Suprapubic skin (tissue), 4 donors: ENCODE data around the gene PLEKHG3. TPM values are rescaled to one million over a fixed set of nuclear protein-coding genes. Genes with fewer than 3 reads are reported as not detected.

ENCODE experiments used
- DNase-seq, 2 donors: peaks; one replicate each; pipeline ENCODE4 v3.0.0-alpha.2; 2019; ENCODE audit warnings: low spot score in 2 of 2
- H3K27ac ChIP-seq: fragments of 200-600 bp; sonication (generic); one replicate; pipeline ENCODE4 v1.5.1; 2019
- H3K27me3 ChIP-seq: fragments of 200-600 bp; sonication (generic); one replicate; pipeline ENCODE4 v1.5.1; 2019
- H3K36me3 ChIP-seq: fragments of 200-600 bp; sonication (generic); one replicate; pipeline ENCODE4 v1.5.1; 2019
- H3K4me1 ChIP-seq: fragments of 200-600 bp; sonication (generic); one replicate; pipeline ENCODE4 v1.5.1; 2019
- H3K4me3 ChIP-seq: fragments of 200-600 bp; sonication (generic); one replicate; pipeline ENCODE4 v1.5.1; 2019; ENCODE audit warnings: mild to moderate bottlenecking
- H3K9me3 ChIP-seq: fragments of 200-600 bp; sonication (generic); one replicate; pipeline ENCODE4 v1.5.1; 2019
- EP300 ChIP-seq: sonication (generic); formaldehyde crosslinking; IDR thresholded peaks from one replicate; pipeline ENCODE4 v1.6.1; 2017; ENCODE audit warnings: antibody characterized with exemption
- POLR2A ChIP-seq, 2 donors: fragments of 450-650 bp; IDR thresholded peaks; one replicate each; pipeline ENCODE4 v1.6.1; 2017; ENCODE audit warnings: antibody characterized with exemption in 2 of 2, mild to moderate bottlenecking in 2 of 2, moderate library complexity in 2 of 2
- POLR2AphosphoS5 ChIP-seq, 3 donors: sonication (generic); formaldehyde crosslinking; IDR thresholded peaks; one replicate each; pipeline ENCODE4 v1.6.1; 2017; ENCODE audit warnings: antibody characterized with exemption in 3 of 3
- WGBS: methylation state at CpG from one replicate; pipeline ENCODE4 v1.1.5; 2018; 5-methylcytosine and 5-hydroxymethylcytosine counted together
- total RNA-seq, 4 donors: library from RNA; depleted of rRNA; stranded (reverse); fragments of >200 nt; gene quantifications; one replicate each; pipeline ENCODE4 v1.1.0, GENCODE V29; 2016
- TF ChIP-seq, protein P1 (sequence below), 2 donors: fragments of 200-600 bp in 1 of 2; fragments of 450-650 bp in 1 of 2; sonication (generic) in 1 of 2; IDR thresholded peaks; one replicate each; pipeline ENCODE4 v1.5.1; 2016 to 2019; ENCODE audit warnings: antibody characterized with exemption in 2 of 2, mild to moderate bottlenecking in 1 of 2, moderate library complexity in 1 of 2

The PLEKHG3 gene
- total RNA-seq, 4 donors from 2014 or later, result 60.4 to 140 (median 96.5) TPM

DNA sequence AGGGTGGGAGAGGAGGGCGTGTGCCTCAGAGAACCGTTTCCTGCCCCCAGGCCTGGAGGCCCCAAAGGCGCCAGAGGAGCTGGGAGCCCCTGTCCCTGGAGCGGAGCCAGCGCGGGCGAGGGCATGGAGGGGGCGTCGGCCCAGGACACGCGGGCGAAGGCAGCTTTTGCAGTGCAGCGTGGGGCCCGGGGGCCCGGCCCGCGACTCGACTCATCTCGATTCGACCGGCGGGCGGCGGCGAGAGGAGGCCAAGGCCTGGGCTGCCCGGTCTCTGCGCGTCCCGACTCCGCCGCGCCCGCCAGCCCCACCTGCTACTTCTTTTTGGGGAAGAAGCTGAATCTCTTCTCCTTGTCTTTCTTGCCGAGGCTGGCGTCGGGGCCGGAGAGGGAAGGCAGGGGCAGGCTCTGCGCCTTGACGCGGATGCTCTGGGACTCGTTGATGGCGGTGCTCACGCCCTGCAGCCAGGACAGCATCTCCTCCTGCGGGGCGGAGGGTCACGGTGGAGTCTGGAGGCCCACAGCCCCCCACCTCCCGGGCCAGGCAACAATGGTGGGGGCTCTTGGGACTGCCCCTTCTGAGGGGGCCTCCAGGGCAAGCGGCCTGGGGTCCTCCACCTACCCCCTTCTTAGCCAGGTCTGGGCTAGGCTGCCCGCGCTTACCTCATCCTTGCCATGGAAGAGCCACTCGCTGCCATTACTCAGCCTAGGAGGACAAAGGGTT, 44.9 kb downstream of the PLEKHG3 start:
- Histone ChIP-seq H3K27me3 (no peaks in the 10 kb centered on the region), H3K4me3 (no peak overlapping the region), H3K9me3 (no peaks in the 10 kb centered on the region), H3K27ac (no peak overlapping the region), H3K36me3 (peaks cover 43% of the 10 kb centered on the region), H3K4me1 (peaks cover 13% of the 10 kb centered on the region)
- DNase-seq, result no peak
- WGBS, result 95% methylated on average over 42 of the region's 51 CpGs
- TF ChIP-seq POLR2A (IDR thresholded peaks at IDR 0.05), result no peak
- no peak for TF ChIP-seq POLR2AphosphoS5 (IDR thresholded peaks at IDR 0.05)
- no peak for TF ChIP-seq EP300

DNA sequence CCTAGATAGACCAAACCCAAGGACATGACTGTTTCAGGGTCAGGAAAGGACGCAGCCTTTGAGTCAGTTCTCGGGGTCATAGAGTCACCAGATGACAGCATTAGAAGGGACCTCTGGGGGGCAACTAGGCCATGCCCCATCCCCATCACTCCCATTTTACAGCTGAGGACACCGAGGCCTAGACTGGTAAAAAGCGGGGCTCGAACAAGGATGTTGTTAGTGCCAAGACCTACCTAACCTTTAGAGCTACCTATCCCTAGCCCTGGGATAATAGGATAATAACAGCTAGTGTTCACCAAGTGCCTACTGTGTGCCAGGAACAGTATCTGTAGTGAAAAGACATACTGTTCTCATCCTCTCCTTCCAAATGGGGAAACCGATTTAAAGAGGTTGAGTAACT, 48.7 kb downstream of the PLEKHG3 start:
- Histone ChIP-seq H3K9me3 (no peaks in the 10 kb centered on the region), H3K27ac (no peak overlapping the region), H3K4me1 (peaks cover 33% of the 10 kb centered on the region), H3K27me3 (no peaks in the 10 kb centered on the region), H3K4me3 (no peak overlapping the region), H3K36me3 (peaks cover 19% of the 10 kb centered on the region)
- TF ChIP-seq POLR2A (IDR thresholded peaks at IDR 0.05) (no peak), POLR2AphosphoS5 (IDR thresholded peaks at IDR 0.05) (no peak), EP300 (no peak)
- TF ChIP-seq, protein P1, sequence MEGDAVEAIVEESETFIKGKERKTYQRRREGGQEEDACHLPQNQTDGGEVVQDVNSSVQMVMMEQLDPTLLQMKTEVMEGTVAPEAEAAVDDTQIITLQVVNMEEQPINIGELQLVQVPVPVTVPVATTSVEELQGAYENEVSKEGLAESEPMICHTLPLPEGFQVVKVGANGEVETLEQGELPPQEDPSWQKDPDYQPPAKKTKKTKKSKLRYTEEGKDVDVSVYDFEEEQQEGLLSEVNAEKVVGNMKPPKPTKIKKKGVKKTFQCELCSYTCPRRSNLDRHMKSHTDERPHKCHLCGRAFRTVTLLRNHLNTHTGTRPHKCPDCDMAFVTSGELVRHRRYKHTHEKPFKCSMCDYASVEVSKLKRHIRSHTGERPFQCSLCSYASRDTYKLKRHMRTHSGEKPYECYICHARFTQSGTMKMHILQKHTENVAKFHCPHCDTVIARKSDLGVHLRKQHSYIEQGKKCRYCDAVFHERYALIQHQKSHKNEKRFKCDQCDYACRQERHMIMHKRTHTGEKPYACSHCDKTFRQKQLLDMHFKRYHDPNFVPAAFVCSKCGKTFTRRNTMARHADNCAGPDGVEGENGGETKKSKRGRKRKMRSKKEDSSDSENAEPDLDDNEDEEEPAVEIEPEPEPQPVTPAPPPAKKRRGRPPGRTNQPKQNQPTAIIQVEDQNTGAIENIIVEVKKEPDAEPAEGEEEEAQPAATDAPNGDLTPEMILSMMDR (IDR thresholded peaks at IDR 0.05), result no peak
- DNase-seq, result no peak
- WGBS, result 89% methylated on average over 6 of the region's 6 CpGs

DNA sequence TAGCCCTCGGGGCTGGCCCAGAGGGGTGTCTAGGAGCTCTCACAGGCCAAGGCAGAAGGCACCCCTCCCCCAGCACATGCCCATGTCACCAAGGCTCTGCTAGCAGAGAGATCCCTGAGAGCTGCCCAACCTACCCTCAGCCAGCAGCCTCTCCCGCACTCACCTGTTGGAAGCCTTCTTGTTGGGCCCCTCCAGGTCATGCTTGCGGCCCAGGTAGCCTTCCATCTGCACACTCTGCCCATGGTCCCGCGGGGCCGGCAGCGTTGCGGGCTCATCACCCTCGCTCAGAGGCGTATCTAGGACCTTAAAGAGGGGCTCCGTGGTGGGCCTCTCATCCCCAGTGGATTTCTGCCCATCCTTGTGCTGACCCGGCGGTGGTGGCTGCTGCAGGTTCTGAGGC, 49.1 kb downstream of the PLEKHG3 start:
- 90% methylated on average over 5 of the region's 13 CpGs for WGBS
- Histone ChIP-seq H3K4me1 (peaks cover 37% of the 10 kb centered on the region), H3K27ac (no peak overlapping the region)

DNA sequence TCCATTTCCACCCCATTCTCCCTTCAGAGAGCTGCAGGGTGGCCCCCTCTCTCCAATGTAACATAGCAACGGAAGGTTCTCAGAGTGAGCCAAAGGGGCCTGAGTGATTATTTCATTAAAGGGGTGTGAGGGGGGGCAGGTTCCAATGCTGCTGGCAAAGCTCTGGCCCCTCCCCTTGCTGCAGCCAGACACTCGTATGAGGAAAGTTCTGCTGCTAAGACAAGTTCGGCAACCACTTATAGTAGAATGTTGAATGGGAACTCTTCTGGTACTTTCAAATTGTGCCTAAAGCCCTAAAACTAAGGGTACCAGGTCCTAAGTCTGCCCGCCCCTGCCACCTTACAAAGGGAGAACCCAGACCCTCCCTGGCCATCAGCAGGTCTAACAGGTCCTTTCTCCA, 49.8 kb downstream of the PLEKHG3 start:
- Histone ChIP-seq H3K4me1 (peaks cover 43% of the 10 kb centered on the region), H3K27ac (no peak overlapping the region), H3K9me3 (no peaks in the 10 kb centered on the region), H3K4me3 (no peak overlapping the region), H3K27me3 (no peaks in the 10 kb centered on the region), H3K36me3 (peaks cover 11% of the 10 kb centered on the region)
- no peak for DNase-seq
- WGBS, result 96% methylated on average over 4 of the region's 4 CpGs
- TF ChIP-seq POLR2A (IDR thresholded peaks at IDR 0.05), result no peak
- no peak for TF ChIP-seq POLR2AphosphoS5 (IDR thresholded peaks at IDR 0.05)
- TF ChIP-seq EP300, result no peak
- TF ChIP-seq, protein P1 (IDR thresholded peaks at IDR 0.05), result no peak

More for the DNA sequence above, 49.1 kb downstream of the PLEKHG3 start:
- peaks cover 15% of the 10 kb centered on the region for H3K36me3 ChIP-seq
- no peak for DNase-seq
- no peak overlapping the region for H3K4me3 ChIP-seq
- TF ChIP-seq POLR2AphosphoS5 (IDR thresholded peaks at IDR 0.05) (no peak), EP300 (no peak), POLR2A (IDR thresholded peaks at IDR 0.05) (no peak)
- TF ChIP-seq, protein P1 (IDR thresholded peaks at IDR 0.05), result no peak
- no peaks in the 10 kb centered on the region for H3K27me3 ChIP-seq
- H3K9me3 ChIP-seq, result no peaks in the 10 kb centered on the region

DNA sequence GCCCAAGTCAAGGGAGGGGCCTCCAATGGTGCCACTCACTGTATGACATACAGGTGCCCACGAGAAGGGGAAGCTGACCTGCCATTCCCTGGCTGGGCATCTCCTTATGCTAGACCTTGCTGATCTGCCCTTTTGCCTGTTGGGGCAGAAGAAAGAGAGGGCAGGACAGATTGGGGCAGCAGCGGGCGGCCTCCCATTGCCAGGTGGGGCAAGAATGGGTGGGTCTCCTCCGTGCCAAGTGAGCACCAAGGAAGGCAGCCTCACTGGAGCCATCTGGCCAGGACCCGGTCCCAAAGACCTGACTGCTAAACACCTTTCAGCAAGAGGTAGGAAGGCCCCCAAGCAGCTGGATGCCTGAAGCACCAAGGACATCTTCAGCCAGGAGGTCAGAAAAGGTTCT, 50.5 kb downstream of the PLEKHG3 start:
- no peaks in the 10 kb centered on the region for H3K9me3 ChIP-seq
- no CpG with 5 or more reads among the region's 5 CpGs for WGBS
- TF ChIP-seq EP300, result no peak
- no peak for TF ChIP-seq POLR2AphosphoS5 (IDR thresholded peaks at IDR 0.05)
- TF ChIP-seq, protein P1 (IDR thresholded peaks at IDR 0.05), result no peak
- TF ChIP-seq POLR2A (IDR thresholded peaks at IDR 0.05), result no peak
- no peak overlapping the region for H3K27ac ChIP-seq
- H3K4me1 ChIP-seq, result peaks cover 47% of the 10 kb centered on the region
- DNase-seq, result no peak
- no peaks in the 10 kb centered on the region for H3K27me3 ChIP-seq
- no peak overlapping the region for H3K4me3 ChIP-seq
- H3K36me3 ChIP-seq, result peaks cover 4% of the 10 kb centered on the region
